C4-2B (cell line): ENCODE data around the gene CNN3.

Experiments
- CTCF ChIP-seq: fragments of 450-650 bp; conservative IDR thresholded peaks from 2 replicates; pipeline ENCODE4 v1.5.1; 2017; ENCODE audit warnings: mild to moderate bottlenecking
- ZFX ChIP-seq: fragments of 450-650 bp; IDR thresholded peaks from 2 replicates; pipeline ENCODE4 v1.6.1; 2017

- TF ChIP-seq CTCF, result no peak
- TF ChIP-seq ZFX, result no peak
These were observed 37.0 kb upstream of the CNN3 start for GRCh38 chr1:94963864-94964263.
